Parathyroid adenoma (tissue), 2 donors: Measurements from ENCODE around the gene ITSN2.

ENCODE experiments used
- H2AFZ ChIP-seq: fragments of 300-600 bp; sonication (generic); one replicate; pipeline ENCODE4 v1.7.0; 2017; ENCODE audit warnings: antibody characterized with exemption, mild to moderate bottlenecking
- H3K27ac ChIP-seq: fragments of 300-600 bp; sonication (generic); one replicate; pipeline ENCODE4 v1.7.0; 2017
- H3K27me3 ChIP-seq: fragments of 300-600 bp; sonication (generic); one replicate; pipeline ENCODE4 v1.7.0; 2017; ENCODE audit warnings: low read length; ENCODE audit not compliant: control insufficient read depth, insufficient read depth
- H3K36me3 ChIP-seq: fragments of 300-600 bp; sonication (generic); one replicate; pipeline ENCODE4 v1.7.0; 2017; ENCODE audit warnings: low read length; ENCODE audit not compliant: control insufficient read depth, insufficient read depth
- H3K4me1 ChIP-seq: fragments of 300-600 bp; sonication (generic); one replicate; pipeline ENCODE4 v1.7.0; 2017; ENCODE audit warnings: control low read depth
- H3K4me2 ChIP-seq: fragments of 300-600 bp; sonication (generic); one replicate; pipeline ENCODE4 v1.7.0; 2017; ENCODE audit warnings: low read length
- H3K4me3 ChIP-seq: fragments of 300-600 bp; sonication (generic); one replicate; pipeline ENCODE4 v1.7.0; 2017; ENCODE audit warnings: low read depth, low read length
- H3K79me2 ChIP-seq: fragments of 300-600 bp; sonication (generic); one replicate; pipeline ENCODE4 v1.7.0; 2017; ENCODE audit warnings: control low read depth
- H3K9ac ChIP-seq: fragments of 300-600 bp; sonication (generic); one replicate; pipeline ENCODE4 v1.7.0; 2017; ENCODE audit warnings: mild to moderate bottlenecking
- H3K9me3 ChIP-seq: fragments of 300-600 bp; sonication (generic); one replicate; pipeline ENCODE4 v1.7.0; 2017; ENCODE audit warnings: low read length; ENCODE audit not compliant: control insufficient read depth
- TF ChIP-seq, protein P1 (sequence below): fragments of 300-600 bp; sonication (generic); IDR thresholded peaks from one replicate; pipeline ENCODE4 v1.7.0; 2017; ENCODE audit warnings: antibody characterized with exemption, mild to moderate bottlenecking
- donor health status: primary hyperparathyroidism.

ITSN2 gene

DNA sequence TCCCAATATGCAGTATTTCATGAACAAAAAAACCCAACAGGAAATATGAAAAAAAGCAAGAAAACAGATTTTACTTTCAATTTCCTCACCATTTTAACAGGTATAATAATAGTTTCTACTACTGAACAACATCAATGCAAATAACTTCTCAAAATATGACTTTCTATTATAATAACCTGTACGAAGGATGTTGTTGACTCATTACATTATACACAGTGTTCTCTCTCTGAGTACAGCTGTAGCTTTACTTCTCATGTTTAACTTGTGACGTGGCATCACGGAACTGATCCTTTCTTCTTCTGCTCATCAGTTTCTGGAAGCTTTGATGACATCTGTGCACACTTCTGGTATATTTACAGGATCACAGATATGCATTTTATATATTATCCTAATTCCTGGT, 145.5 kb downstream of the ITSN2 start:
- H3K27ac ChIP-seq = no peak overlapping the region
- H3K4me1 ChIP-seq = no peaks in the 10 kb centered on the region
- H3K27me3 ChIP-seq = no peaks in the 10 kb centered on the region
- no peaks in the 10 kb centered on the region for H3K36me3 ChIP-seq
- no peaks in the 10 kb centered on the region for H3K9me3 ChIP-seq
- no peaks in the 10 kb centered on the region for H3K79me2 ChIP-seq
- H3K4me3 ChIP-seq = no peak overlapping the region
- H2AFZ ChIP-seq = no peak overlapping the region
- H3K4me2 ChIP-seq = no peak overlapping the region
- H3K9ac ChIP-seq = no peak overlapping the region
- TF ChIP-seq, protein P1, sequence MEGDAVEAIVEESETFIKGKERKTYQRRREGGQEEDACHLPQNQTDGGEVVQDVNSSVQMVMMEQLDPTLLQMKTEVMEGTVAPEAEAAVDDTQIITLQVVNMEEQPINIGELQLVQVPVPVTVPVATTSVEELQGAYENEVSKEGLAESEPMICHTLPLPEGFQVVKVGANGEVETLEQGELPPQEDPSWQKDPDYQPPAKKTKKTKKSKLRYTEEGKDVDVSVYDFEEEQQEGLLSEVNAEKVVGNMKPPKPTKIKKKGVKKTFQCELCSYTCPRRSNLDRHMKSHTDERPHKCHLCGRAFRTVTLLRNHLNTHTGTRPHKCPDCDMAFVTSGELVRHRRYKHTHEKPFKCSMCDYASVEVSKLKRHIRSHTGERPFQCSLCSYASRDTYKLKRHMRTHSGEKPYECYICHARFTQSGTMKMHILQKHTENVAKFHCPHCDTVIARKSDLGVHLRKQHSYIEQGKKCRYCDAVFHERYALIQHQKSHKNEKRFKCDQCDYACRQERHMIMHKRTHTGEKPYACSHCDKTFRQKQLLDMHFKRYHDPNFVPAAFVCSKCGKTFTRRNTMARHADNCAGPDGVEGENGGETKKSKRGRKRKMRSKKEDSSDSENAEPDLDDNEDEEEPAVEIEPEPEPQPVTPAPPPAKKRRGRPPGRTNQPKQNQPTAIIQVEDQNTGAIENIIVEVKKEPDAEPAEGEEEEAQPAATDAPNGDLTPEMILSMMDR = no peak

DNA sequence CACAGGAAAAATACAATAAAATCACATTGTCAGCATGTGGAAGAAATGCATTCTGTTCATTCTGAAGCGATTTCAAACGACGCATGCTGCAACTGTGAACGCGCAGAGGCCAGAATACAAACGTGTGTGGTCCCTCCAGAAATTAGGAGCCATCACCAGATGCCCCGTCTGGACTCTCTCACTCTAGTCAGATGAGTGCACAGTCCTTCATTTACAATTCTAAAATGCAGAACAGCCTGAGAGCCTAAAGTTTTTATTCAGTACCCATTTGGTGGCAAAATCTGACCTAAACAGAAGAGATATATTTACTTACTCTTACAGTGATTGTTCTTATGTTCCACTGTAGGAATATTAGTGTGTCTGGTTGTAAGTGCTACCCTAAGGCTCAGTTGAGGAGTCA, 148.9 kb downstream of the ITSN2 start:
- no peaks in the 10 kb centered on the region for H3K36me3 ChIP-seq
- no peaks in the 10 kb centered on the region for H3K9me3 ChIP-seq

DNA sequence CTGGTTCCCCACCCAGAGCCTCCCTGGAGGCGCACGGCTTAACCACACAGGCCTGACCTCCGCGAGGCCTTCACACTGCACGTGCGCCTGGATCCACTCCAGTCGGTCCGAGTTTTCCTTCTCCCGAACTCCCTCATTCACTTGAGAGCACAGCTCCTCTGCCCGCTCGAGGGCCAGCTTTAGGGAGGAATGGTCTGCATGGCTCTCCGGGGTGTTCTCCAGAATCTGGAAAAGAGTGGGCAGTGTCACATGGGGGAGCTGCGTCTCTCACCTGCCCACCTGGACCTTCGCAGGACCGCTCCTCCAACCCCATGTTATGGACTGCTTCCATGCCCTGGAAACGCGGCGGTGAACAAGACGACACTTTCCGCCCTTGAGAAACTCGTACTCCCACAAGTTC, 149.6 kb downstream of the ITSN2 start:
- H3K36me3 ChIP-seq = no peaks in the 10 kb centered on the region
- H3K27me3 ChIP-seq = no peaks in the 10 kb centered on the region
- no peak overlapping the region for H3K4me2 ChIP-seq
- H3K9ac ChIP-seq = no peak overlapping the region
- no peaks in the 10 kb centered on the region for H3K9me3 ChIP-seq
- no peaks in the 10 kb centered on the region for H3K79me2 ChIP-seq
- H2AFZ ChIP-seq = no peak overlapping the region
- no peak overlapping the region for H3K27ac ChIP-seq
- H3K4me1 ChIP-seq = no peaks in the 10 kb centered on the region
- H3K4me3 ChIP-seq = no peak overlapping the region
- TF ChIP-seq, protein P1 = no peak

More for the DNA sequence above, 148.9 kb downstream of the ITSN2 start:
- no peak overlapping the region for H2AFZ ChIP-seq
- no peaks in the 10 kb centered on the region for H3K4me1 ChIP-seq
- TF ChIP-seq, protein P1 = no peak
- no peak overlapping the region for H3K4me3 ChIP-seq
- no peak overlapping the region for H3K27ac ChIP-seq
- H3K27me3 ChIP-seq = no peaks in the 10 kb centered on the region
- no peaks in the 10 kb centered on the region for H3K79me2 ChIP-seq
- no peak overlapping the region for H3K9ac ChIP-seq
- H3K4me2 ChIP-seq = no peak overlapping the region

DNA sequence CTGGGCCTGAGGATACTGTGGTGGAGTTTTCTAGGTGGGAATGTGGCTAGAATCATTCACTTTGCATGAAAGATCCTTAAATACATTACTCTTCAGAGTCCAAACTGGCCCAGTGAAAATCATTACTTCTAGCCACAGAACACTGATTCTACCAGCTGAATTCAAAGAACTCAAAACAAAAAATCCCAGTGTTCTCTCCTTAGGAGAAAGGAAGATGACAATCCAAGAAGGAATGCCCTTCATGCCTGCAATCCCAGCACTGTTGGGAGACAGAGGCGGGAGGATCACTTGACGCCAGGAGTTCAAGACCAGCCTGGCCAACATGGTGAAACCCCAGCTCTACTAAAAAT, 150.3 kb downstream of the ITSN2 start:
- H3K27ac ChIP-seq = no peak overlapping the region
- TF ChIP-seq, protein P1 = no peak
- H3K4me2 ChIP-seq = no peak overlapping the region
- no peaks in the 10 kb centered on the region for H3K27me3 ChIP-seq
- no peaks in the 10 kb centered on the region for H3K9me3 ChIP-seq
- no peak overlapping the region for H2AFZ ChIP-seq
- H3K36me3 ChIP-seq = no peaks in the 10 kb centered on the region
- H3K4me1 ChIP-seq = no peaks in the 10 kb centered on the region
- no peak overlapping the region for H3K9ac ChIP-seq
- H3K4me3 ChIP-seq = no peak overlapping the region
- H3K79me2 ChIP-seq = no peaks in the 10 kb centered on the region

DNA sequence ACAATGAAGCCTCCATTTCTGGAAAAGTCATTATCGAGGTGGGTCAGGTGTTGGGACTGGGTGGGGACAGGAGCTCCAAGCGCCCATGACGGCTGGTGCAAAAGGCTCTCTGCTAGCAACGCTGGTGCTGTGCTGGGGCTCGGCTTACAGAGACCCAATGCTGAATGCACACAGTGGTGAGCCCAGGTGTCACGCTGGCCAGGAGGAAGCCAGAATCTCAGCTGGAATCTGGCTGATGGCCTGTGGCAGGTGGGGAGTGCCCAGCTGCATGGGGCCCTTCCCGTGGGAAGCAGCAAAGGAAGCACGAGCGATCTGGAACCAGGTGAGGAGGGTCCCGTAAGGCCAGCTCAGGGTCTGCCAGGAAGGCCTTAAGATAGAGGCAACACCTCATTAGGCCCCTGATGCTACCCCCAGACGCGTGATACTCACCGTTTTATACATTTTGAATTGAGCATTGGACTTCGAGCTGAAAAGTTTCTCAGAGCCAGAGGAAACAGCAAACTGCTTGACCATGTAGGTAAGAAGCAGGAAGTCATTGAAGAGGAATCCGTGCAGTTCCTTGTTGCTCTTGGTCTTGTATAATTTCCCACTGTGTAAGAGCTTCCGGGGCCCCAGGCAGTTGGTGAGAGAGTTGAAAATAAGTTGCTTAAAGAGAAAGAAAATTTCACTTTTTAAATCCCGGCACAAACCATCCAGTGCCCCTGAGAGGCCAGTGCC, 150.8 kb downstream of the ITSN2 start:
- no peak overlapping the region for H2AFZ ChIP-seq
- H3K9ac ChIP-seq = no peak overlapping the region
- no peaks in the 10 kb centered on the region for H3K36me3 ChIP-seq
- no peaks in the 10 kb centered on the region for H3K79me2 ChIP-seq
- H3K4me2 ChIP-seq = no peak overlapping the region
- H3K4me3 ChIP-seq = no peak overlapping the region
- H3K27ac ChIP-seq = no peak overlapping the region
- no peaks in the 10 kb centered on the region for H3K9me3 ChIP-seq
- no peaks in the 10 kb centered on the region for H3K27me3 ChIP-seq
- H3K4me1 ChIP-seq = no peaks in the 10 kb centered on the region
- TF ChIP-seq, protein P1 = no peak
